ENCODE results near the gene PPP1R26. TPM values are rescaled to one million over a fixed set of nuclear protein-coding genes. Genes with fewer than 3 reads are reported as not detected.

The PPP1R26 gene
- total RNA-seq, 4 donors from 2014 or later, result 10.0 to 31.1 (median 18.2) TPM

- H3K27ac ChIP-seq (replicated peaks in 1 of 4), result no peak overlapping the region
- WGBS, result 89% methylated on average over 16 of the region's 24 CpGs
- peaks cover 15 to 36% (median 27%) of the 10 kb centered on the region in 4 donors for H3K4me1 ChIP-seq
- DNase-seq (ENCODE audit: extremely low spot score), result no peak
- peaks cover 9 to 43% (median 36%) of the 10 kb centered on the region in 4 donors for H3K36me3 ChIP-seq
- no peak for TF ChIP-seq POLR2AphosphoS5 (IDR thresholded peaks at IDR 0.05)
- TF ChIP-seq CTCF (IDR thresholded peaks at IDR 0.05), result no peak
- TF ChIP-seq POLR2A (IDR thresholded peaks at IDR 0.05; ENCODE audit: low read depth), result no peak
- TF ChIP-seq EP300 (IDR thresholded peaks at IDR 0.05), result no peak
- no peak overlapping the region for H3K4me3 ChIP-seq
- intact Hi-C loops (cut with DNase I), result no loop called here
- peaks cover 0 to 14% (median 0%) of the 10 kb centered on the region in 4 donors for H3K9me3 ChIP-seq
- H3K27me3 ChIP-seq, result no peaks in the 10 kb centered on the region
These were observed 26.0 kb downstream of the PPP1R26 start for GRCh38 chr9:135505406-135506187.

- Histone ChIP-seq H3K9me3 (peaks cover 0 to 14% (median 0%) of the 10 kb centered on the region in 4 donors), H3K4me1 (peaks cover 10 to 29% (median 22%) of the 10 kb centered on the region in 4 donors), H3K36me3 (peaks cover 9 to 43% (median 36%) of the 10 kb centered on the region in 4 donors), H3K27ac (replicated peaks in 1 of 4) (no peak overlapping the region), H3K27me3 (no peaks in the 10 kb centered on the region), H3K4me3 (no peak overlapping the region)
- intact Hi-C loops (cut with DNase I), result no loop called here
- no peak for TF ChIP-seq POLR2A (IDR thresholded peaks at IDR 0.05; ENCODE audit: low read depth)
- no peak for TF ChIP-seq EP300 (IDR thresholded peaks at IDR 0.05)
- no peak for DNase-seq (ENCODE audit: extremely low spot score)
- 20% methylated on average over 1 of the region's 14 CpGs for WGBS
These were observed 26.9 kb downstream of the PPP1R26 start for GRCh38 chr9:135506327-135507103.

GRCh38 chr9:135507104-135508035 lies 27.8 kb downstream of the PPP1R26 start:
- 85% methylated on average over 22 of the region's 23 CpGs for WGBS
- DNase-seq (ENCODE audit: extremely low spot score), result no peak
- no peak for TF ChIP-seq POLR2AphosphoS5 (IDR thresholded peaks at IDR 0.05)
- no peak for TF ChIP-seq EP300 (IDR thresholded peaks at IDR 0.05)
- no peak for TF ChIP-seq CTCF (IDR thresholded peaks at IDR 0.05)
- no peak for TF ChIP-seq POLR2A (IDR thresholded peaks at IDR 0.05; ENCODE audit: low read depth)
- Histone ChIP-seq H3K27me3 (no peaks in the 10 kb centered on the region), H3K4me3 (no peak overlapping the region), H3K9me3 (peaks cover 0 to 14% (median 0%) of the 10 kb centered on the region in 4 donors), H3K4me1 (peaks cover 1 to 21% (median 13%) of the 10 kb centered on the region in 4 donors), H3K27ac (replicated peaks in 1 of 4) (no peak overlapping the region), H3K36me3 (peaks cover 9 to 35% (median 28%) of the 10 kb centered on the region in 4 donors)
- intact Hi-C loops (cut with DNase I), result no loop called here

- peaks cover 0 to 11% (median 6%) of the 10 kb centered on the region in 4 donors for H3K4me1 ChIP-seq
- WGBS, result 91% methylated on average over 6 of the region's 9 CpGs
- H3K9me3 ChIP-seq, result peaks cover 0 to 14% (median 0%) of the 10 kb centered on the region in 4 donors
- no peak overlapping the region for H3K27ac ChIP-seq (replicated peaks in 1 of 4)
- TF ChIP-seq CTCF (IDR thresholded peaks at IDR 0.05) (no peak), EP300 (IDR thresholded peaks at IDR 0.05) (no peak), POLR2AphosphoS5 (IDR thresholded peaks at IDR 0.05) (no peak), POLR2A (IDR thresholded peaks at IDR 0.05; ENCODE audit: low read depth) (no peak)
- intact Hi-C loops (cut with DNase I), result no loop called here
- H3K36me3 ChIP-seq, result peaks cover 9 to 26% (median 19%) of the 10 kb centered on the region in 4 donors
- H3K4me3 ChIP-seq, result no peak overlapping the region
- DNase-seq (ENCODE audit: extremely low spot score), result no peak
- H3K27me3 ChIP-seq, result no peaks in the 10 kb centered on the region
These were observed 28.7 kb downstream of the PPP1R26 start for GRCh38 chr9:135508211-135508820.

Data from esophagus muscularis mucosa (tissue), 4 donors.